Keratinocyte (primary cell): Measurements from ENCODE around the gene PGLYRP4. TPM values are rescaled to one million over a fixed set of nuclear protein-coding genes. Genes with fewer than 3 reads are reported as not detected.

ENCODE experiments used
- DNase-seq: peaks from one replicate; pipeline ENCODE4 v3.0.0-alpha.2; 2011; ENCODE audit warnings: low read depth, missing footprints, low spot score
- FAIRE-seq: peaks from 2 replicates; lab custom pipeline; 2011; peaks lifted over from hg19 to GRCh38; lab: Jason Lieb, UNC
- H2AFZ ChIP-seq: 2 replicates; pipeline ENCODE4 v1.6.0; 2012; ENCODE audit warnings: low read length, control low read depth, inconsistent platforms; ENCODE audit not compliant: control insufficient read depth
- H3K27ac ChIP-seq: 2 replicates; pipeline ENCODE4 v1.5.1; 2011; ENCODE audit warnings: low read length; ENCODE audit not compliant: control insufficient read depth, insufficient read depth
- H3K27me3 ChIP-seq: 3 replicates; pipeline ENCODE4 v1.6.0; 2011; ENCODE audit warnings: low read length; ENCODE audit not compliant: control insufficient read depth, insufficient read depth; ENCODE audit errors: extremely low read depth
- H3K36me3 ChIP-seq, 2 experiments: 2 replicates in 1 of 2; 3 replicates in 1 of 2; pipeline ENCODE4 v1.5.1; 2011; ENCODE audit warnings: low read length in 2 of 2, mild to moderate bottlenecking in 1 of 2; ENCODE audit not compliant: control insufficient read depth in 2 of 2, insufficient read depth in 2 of 2; ENCODE audit errors: extremely low read depth in 1 of 2
- H3K4me1 ChIP-seq: 3 replicates; pipeline ENCODE4 v1.5.1; 2011; ENCODE audit warnings: low read length; ENCODE audit not compliant: control insufficient read depth, insufficient read depth; ENCODE audit errors: extremely low read depth
- H3K4me2 ChIP-seq: 3 replicates; pipeline ENCODE4 v1.6.0; 2011; ENCODE audit warnings: low read depth, low read length; ENCODE audit not compliant: control insufficient read depth, insufficient read depth; ENCODE audit errors: extremely low read depth
- H3K4me3 ChIP-seq, 3 experiments: fragments of 200-600 bp in 1 of 3; sonication (generic) in 1 of 3; 2 replicates in 2 of 3; 3 replicates in 1 of 3; pipeline ENCODE4 v1.5.1; 2011 to 2016; ENCODE audit warnings: low read length in 3 of 3, mild to moderate bottlenecking in 3 of 3, control low read depth in 2 of 3, inconsistent platforms in 1 of 3, low read depth in 1 of 3, mixed read lengths in 1 of 3, mixed run types in 1 of 3, moderate library complexity in 1 of 3; ENCODE audit not compliant: control insufficient read depth in 2 of 3, insufficient read depth in 2 of 3; ENCODE audit errors: extremely low read depth in 1 of 3
- H3K79me2 ChIP-seq: 2 replicates; pipeline ENCODE4 v1.6.0; 2012; ENCODE audit warnings: low read length; ENCODE audit not compliant: control insufficient read depth, insufficient read depth
- H3K9ac ChIP-seq: 3 replicates; pipeline ENCODE4 v1.6.0; 2011; ENCODE audit warnings: low read length; ENCODE audit not compliant: control insufficient read depth, insufficient read depth; ENCODE audit errors: extremely low read depth
- H3K9me1 ChIP-seq: 3 replicates; pipeline ENCODE4 v1.6.0; 2011; ENCODE audit warnings: low read length; ENCODE audit not compliant: control insufficient read depth, insufficient read depth; ENCODE audit errors: extremely low read depth
- H3K9me3 ChIP-seq: 2 replicates; pipeline ENCODE4 v1.5.1; 2012; ENCODE audit warnings: low read depth, low read length; ENCODE audit not compliant: control insufficient read depth
- H4K20me1 ChIP-seq: 3 replicates; pipeline ENCODE4 v1.6.0; 2011; ENCODE audit warnings: low read length; ENCODE audit not compliant: control insufficient read depth, insufficient read depth; ENCODE audit errors: extremely low read depth
- EZH2 ChIP-seq: IDR thresholded peaks from one replicate; pipeline ENCODE4 v1.6.1; 2012; ENCODE audit warnings: inconsistent platforms, mild to moderate bottlenecking, low read length, moderate library complexity
- dilution Hi-C: fragments of 300-500 bp; cut with MboI; formaldehyde crosslinking; loops from one replicate; pipeline ENCODE4 v1.7.0; 2020; ENCODE audit warnings: low sequenced_read_pairs; ENCODE audit not compliant: extremely low pct_ligation_motif_present
- polyA plus RNA-seq, 5 experiments: library from polyadenylated mRNA; depleted of rRNA in 3 of 5; stranded (reverse) in 3 of 5; stranded (forward) in 1 of 5; unstranded in 1 of 5; fragments of >200 nt; gene quantifications; 1 replicate in 1 of 5; 2 replicates in 3 of 5; 3 replicates in 1 of 5; pipeline versions ENCODE4 v1.2.1 to v1.2.3, GENCODE V29; 2011 to 2012; ENCODE audit warnings: missing spikeins in 2 of 5, low read depth in 1 of 5, low replicate concordance in 1 of 5
- TF ChIP-seq, protein P1 (sequence below), 3 experiments: IDR thresholded peaks in 1 of 3; conservative IDR thresholded peaks in 1 of 3; optimal IDR thresholded peaks in 1 of 3; 2 replicates in 2 of 3; 3 replicates in 1 of 3; pipeline versions ENCODE3 to v1.5.1; 2011; ENCODE audit warnings: low read length in 3 of 3, mild to moderate bottlenecking in 3 of 3, moderate library complexity in 2 of 3, control low read depth in 1 of 3, inconsistent platforms in 1 of 3; ENCODE audit not compliant: insufficient read depth in 2 of 3; ENCODE audit errors: extremely low read depth in 1 of 3

The PGLYRP4 gene
- polyA plus RNA-seq, 1 donor (not counting 4 experiments of a cell fraction or from before 2014, with no cell fraction given): 3.8 TPM

DNA sequence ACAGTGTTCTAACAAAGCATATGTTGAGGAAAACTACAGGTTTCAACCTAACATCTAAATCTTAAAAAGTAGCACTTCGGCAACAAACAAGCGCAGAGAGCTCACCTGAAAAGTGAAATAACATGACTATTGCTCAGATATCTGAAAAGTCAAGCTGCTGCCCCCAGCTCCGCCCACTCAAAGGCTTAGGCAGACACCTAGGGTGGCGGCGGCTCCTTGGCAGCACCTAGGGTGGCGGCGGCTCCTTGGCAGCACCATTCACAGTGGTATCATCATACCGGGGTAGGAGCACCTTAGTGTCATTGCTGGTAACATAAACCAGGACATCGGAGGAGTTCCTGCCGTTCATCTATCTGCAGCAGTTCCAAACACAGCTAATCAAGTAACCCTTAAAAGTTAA, 30.9 kb upstream of the PGLYRP4 start:
- H3K27ac ChIP-seq: no peak overlapping the region

DNA sequence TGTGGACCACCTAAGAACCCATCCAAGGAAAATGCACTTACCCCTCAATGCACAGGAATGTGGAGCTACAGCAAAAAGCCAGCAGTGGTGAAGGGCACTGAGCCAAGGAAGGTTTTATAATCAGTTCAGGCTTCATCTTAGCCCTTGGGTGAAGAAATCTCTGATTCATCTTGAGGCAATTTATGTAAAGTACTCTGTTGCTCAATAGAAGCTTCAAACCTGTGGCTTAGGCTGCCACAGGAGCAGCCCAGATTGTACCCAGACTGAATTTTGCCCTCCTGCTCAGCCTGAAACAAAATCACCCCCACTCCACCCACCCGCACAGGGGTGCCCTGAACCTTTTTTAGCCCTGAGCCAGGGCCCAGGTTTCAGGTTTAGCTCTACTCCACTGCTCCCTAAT, 26.9 kb upstream of the PGLYRP4 start, which contains the start of gene S100A12:
Gene S100A12, minus strand, starts transcription at position 111 of the 400 bp plus-strand sequence. CDS start 1,029 bp downstream, outside the sequence.
- Histone ChIP-seq H3K27me3 (no peaks in the 10 kb centered on the region), H3K9me3 (peaks cover under 1% of the 10 kb centered on the region), H3K9me1 (no peaks in the 10 kb centered on the region), H3K36me3 (no peaks in the 10 kb centered on the region), H2AFZ (no peak within 1 kb of the TSS), H3K9ac (no peak within 1 kb of the TSS), H3K4me3 (no peak within 1 kb of the TSS), H3K4me2 (peak within 1 kb of the TSS; percentile 22), H3K27ac (peak within 1 kb of the TSS; percentile 11), H3K79me2 (no peaks in the 10 kb centered on the region), H3K4me1 (peaks cover 30% of the 10 kb centered on the region), H4K20me1 (no peaks in the 10 kb centered on the region)
- dilution Hi-C loops: no loop called here
- DNase-seq (no peak), FAIRE-seq (peak; percentile 92)
- no peak for TF ChIP-seq EZH2
- TF ChIP-seq, protein P1, sequence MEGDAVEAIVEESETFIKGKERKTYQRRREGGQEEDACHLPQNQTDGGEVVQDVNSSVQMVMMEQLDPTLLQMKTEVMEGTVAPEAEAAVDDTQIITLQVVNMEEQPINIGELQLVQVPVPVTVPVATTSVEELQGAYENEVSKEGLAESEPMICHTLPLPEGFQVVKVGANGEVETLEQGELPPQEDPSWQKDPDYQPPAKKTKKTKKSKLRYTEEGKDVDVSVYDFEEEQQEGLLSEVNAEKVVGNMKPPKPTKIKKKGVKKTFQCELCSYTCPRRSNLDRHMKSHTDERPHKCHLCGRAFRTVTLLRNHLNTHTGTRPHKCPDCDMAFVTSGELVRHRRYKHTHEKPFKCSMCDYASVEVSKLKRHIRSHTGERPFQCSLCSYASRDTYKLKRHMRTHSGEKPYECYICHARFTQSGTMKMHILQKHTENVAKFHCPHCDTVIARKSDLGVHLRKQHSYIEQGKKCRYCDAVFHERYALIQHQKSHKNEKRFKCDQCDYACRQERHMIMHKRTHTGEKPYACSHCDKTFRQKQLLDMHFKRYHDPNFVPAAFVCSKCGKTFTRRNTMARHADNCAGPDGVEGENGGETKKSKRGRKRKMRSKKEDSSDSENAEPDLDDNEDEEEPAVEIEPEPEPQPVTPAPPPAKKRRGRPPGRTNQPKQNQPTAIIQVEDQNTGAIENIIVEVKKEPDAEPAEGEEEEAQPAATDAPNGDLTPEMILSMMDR (optimal IDR thresholded peaks at IDR 0.05 in 1 of 3, IDR thresholded peaks at IDR 0.05 in 1 of 3, conservative IDR thresholded peaks at IDR 0.05 in 1 of 3; ENCODE audit: extremely low read depth in 1 of 3, insufficient read depth in 2 of 3, low read length in 3 of 3): no peak

More for the DNA sequence above, 30.9 kb upstream of the PGLYRP4 start:
- FAIRE-seq: no peak
- Histone ChIP-seq H2AFZ (no peak overlapping the region), H3K9me1 (no peaks in the 10 kb centered on the region), H4K20me1 (no peaks in the 10 kb centered on the region), H3K79me2 (no peaks in the 10 kb centered on the region), H3K9ac (no peak overlapping the region), H3K9me3 (peaks cover 3% of the 10 kb centered on the region), H3K36me3 (no peaks in the 10 kb centered on the region), H3K4me2 (no peak overlapping the region), H3K27me3 (no peaks in the 10 kb centered on the region), H3K4me3 (no peak overlapping the region), H3K4me1 (peaks cover 23% of the 10 kb centered on the region)
- dilution Hi-C loops: no loop called here
- DNase-seq: no peak
- TF ChIP-seq, protein P1 (optimal IDR thresholded peaks at IDR 0.05 in 1 of 3, IDR thresholded peaks at IDR 0.05 in 1 of 3, conservative IDR thresholded peaks at IDR 0.05 in 1 of 3; ENCODE audit: extremely low read depth in 1 of 3, insufficient read depth in 2 of 3, low read length in 3 of 3): no peak
- no peak for TF ChIP-seq EZH2
